AG09309 (cell line): ENCODE data around the gene MAN1A1.

Experiments used
- DNase-seq: peaks from one replicate; pipeline ENCODE4 v3.0.0-alpha.2; 2010; ENCODE audit warnings: low read depth
- H3K4me3 ChIP-seq: 2 replicates; pipeline ENCODE4 v1.5.1; 2011; ENCODE audit warnings: mild to moderate bottlenecking, low read depth, low read length, moderate library complexity; ENCODE audit not compliant: control insufficient read depth
- TF ChIP-seq, protein P1 (sequence below): IDR thresholded peaks from 2 replicates; pipeline ENCODE4 v1.5.1; 2011; ENCODE audit warnings: mild to moderate bottlenecking, low read depth, low read length, inconsistent platforms; ENCODE audit not compliant: insufficient read depth, control insufficient read depth; ENCODE audit errors: missing control alignments

The MAN1A1 gene

DNA sequence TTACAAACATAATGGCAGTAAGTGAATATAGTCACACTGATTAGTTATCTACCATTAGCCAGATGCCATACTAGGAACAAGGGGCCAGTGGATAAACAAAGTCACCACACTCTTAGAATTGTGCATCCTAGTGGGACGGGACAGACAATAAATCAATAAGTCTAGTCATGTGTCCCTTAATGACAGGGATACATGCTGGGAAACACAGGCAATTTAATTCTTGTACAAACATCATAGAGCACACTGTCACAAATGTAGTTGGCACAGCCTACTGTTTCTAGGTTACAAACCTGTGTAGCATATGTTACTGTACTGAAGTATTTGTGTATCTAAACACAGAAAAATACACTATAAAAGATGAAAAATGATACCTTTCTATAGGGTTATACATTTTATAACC, 148.1 kb downstream of the MAN1A1 start:
- TF ChIP-seq, protein P1, sequence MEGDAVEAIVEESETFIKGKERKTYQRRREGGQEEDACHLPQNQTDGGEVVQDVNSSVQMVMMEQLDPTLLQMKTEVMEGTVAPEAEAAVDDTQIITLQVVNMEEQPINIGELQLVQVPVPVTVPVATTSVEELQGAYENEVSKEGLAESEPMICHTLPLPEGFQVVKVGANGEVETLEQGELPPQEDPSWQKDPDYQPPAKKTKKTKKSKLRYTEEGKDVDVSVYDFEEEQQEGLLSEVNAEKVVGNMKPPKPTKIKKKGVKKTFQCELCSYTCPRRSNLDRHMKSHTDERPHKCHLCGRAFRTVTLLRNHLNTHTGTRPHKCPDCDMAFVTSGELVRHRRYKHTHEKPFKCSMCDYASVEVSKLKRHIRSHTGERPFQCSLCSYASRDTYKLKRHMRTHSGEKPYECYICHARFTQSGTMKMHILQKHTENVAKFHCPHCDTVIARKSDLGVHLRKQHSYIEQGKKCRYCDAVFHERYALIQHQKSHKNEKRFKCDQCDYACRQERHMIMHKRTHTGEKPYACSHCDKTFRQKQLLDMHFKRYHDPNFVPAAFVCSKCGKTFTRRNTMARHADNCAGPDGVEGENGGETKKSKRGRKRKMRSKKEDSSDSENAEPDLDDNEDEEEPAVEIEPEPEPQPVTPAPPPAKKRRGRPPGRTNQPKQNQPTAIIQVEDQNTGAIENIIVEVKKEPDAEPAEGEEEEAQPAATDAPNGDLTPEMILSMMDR, result no peak
- no peak for DNase-seq

DNA sequence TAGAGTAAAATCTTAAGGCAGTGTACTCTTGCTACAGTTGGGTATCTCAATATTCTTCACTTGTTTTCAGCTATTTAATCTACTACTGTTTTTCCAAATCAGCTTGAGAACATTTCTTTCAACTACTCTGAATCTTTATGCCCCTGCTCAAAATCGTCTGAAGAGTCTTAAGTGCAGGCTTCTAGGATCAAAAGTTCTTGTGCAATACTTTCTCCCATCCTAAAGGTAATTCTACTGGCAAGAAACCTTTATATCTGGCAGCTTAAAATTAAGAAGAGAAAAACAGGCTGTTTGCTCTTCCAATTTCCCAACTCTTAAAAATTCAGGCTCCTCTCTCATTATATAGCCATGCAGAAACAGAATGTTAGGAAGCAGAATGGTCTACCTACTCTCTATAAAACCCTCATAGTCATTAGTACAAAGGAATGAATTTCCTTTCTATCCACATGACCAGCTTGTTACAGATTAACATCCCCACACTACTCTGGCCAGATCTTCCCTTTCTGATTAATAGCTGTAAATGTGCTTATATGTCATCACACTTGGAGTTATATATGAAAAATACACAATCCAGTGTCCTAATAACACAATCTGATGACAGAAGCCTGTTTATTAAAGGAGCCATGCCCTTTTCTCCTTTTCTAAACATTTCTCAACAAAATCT, 148.9 kb downstream of the MAN1A1 start:
- TF ChIP-seq, protein P1, result no peak
- no peak overlapping the region for H3K4me3 ChIP-seq
- DNase-seq, result no peak

More for the DNA sequence above, 148.1 kb downstream of the MAN1A1 start:
- H3K4me3 ChIP-seq, result no peak overlapping the region

DNA sequence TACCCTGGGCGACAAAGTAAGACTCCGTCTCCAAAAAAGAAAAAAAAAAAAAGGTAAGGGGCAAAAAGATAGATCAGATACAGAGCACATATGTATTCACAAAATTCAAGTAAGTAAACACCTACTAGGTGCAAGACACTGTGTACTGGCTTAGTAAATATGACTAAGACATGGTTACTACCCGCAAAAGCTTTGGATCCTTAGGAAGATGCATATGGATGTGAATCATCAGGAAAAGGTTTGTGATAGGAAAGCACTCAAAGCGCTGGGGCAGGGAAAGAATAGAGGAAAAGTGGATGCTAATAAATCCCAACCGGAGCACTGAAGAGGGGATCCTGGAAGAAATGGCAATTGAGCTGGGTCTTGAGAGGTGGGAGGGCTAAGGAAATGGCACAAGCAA, 152.3 kb downstream of the MAN1A1 start:
- no peak for DNase-seq
- H3K4me3 ChIP-seq, result no peak overlapping the region
- TF ChIP-seq, protein P1, result no peak

DNA sequence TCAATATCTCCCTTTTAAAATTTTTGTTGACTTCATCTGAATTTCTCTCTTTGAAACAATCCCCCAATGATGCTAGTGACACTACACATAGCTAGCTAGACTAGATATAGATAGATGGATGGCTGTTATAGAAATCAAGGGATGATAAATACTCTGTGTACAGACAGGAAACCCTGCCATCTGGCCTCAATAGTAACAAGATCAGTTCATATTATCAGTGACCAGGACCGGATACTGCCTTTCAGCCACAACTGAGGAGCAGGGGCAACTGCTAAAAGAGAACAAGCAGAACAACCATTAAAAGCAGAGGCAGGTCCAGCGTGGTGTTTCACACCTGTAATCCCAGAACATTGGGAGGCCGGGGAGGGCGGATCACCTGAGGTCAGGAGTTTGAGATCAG, 152.8 kb downstream of the MAN1A1 start:
- TF ChIP-seq, protein P1, result no peak
- no peak overlapping the region for H3K4me3 ChIP-seq
- DNase-seq, result no peak

DNA sequence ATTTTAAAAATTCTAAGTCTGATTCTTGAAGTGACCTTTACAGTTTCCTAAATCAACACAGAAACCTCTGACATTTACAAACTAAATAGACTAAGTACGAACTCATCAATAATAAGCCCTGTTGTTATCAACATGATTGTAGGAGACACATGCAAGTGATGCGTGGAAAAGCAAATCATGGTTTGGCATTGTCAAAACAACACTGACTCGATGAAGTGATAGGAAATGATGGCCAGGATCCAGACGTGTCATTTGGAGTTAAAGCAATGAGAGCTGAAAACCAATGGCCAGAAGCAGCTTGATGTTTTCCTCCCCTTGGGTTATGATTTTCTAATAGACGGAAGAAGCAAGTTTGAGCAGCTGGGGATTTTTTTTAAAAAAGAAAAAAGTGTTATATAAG, 153.7 kb downstream of the MAN1A1 start:
- DNase-seq, result no peak
- TF ChIP-seq, protein P1, result no peak
- no peak overlapping the region for H3K4me3 ChIP-seq

DNA sequence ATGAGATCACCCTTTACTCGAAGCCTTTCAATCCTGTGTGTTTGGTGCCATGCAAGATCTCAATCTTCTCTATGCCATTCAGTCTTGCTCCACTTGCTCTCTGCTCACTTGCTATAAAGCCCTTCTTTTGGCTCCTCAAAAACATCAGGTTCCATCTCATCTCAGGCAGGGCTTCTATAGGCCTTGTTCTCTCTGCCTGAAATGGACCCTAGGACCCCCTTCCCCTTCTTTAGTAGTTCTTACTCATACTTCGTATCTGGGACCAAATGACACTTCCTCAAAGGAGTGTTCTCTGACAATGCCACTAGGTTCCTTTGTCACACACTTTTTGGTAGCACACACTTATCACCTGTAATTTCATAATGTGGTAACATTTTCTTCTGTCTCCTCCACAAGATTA, 154.4 kb downstream of the MAN1A1 start:
- no peak overlapping the region for H3K4me3 ChIP-seq
- TF ChIP-seq, protein P1, result no peak
- DNase-seq, result no peak
